Measurements from ENCODE around the gene RECK.

The RECK gene

GRCh38 chr9:35998333-35998732 lies 38.4 kb upstream of the RECK start:
- DNase-seq (ENCODE audit: low spot score): no peak
- TF ChIP-seq CTCF (IDR thresholded peaks at IDR 0.05; ENCODE audit: extremely low read depth, missing control alignments): no peak

DNA sequence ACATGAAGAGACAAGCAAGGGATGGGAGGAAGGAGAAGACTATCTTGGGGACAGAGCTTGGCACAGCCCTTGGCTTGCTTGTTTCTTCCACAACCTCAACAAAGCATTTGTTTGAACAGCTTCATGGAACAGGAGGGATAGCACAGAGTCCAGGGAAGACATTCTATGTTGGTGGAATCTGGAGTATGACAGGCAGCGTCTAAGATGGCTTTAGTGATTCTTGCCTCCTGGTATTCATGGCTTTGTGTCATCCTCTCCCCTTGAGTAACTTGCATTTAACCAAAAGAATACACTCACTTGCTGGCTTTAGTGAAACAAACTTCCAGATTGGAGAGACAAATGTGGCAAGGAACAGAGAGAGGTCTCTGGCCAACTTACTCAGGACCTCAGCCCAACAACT lies 30.8 kb upstream of the RECK start:
- no peak for TF ChIP-seq CTCF (IDR thresholded peaks at IDR 0.05; ENCODE audit: extremely low read depth, missing control alignments)
- no peak for DNase-seq (ENCODE audit: low spot score)

DNA sequence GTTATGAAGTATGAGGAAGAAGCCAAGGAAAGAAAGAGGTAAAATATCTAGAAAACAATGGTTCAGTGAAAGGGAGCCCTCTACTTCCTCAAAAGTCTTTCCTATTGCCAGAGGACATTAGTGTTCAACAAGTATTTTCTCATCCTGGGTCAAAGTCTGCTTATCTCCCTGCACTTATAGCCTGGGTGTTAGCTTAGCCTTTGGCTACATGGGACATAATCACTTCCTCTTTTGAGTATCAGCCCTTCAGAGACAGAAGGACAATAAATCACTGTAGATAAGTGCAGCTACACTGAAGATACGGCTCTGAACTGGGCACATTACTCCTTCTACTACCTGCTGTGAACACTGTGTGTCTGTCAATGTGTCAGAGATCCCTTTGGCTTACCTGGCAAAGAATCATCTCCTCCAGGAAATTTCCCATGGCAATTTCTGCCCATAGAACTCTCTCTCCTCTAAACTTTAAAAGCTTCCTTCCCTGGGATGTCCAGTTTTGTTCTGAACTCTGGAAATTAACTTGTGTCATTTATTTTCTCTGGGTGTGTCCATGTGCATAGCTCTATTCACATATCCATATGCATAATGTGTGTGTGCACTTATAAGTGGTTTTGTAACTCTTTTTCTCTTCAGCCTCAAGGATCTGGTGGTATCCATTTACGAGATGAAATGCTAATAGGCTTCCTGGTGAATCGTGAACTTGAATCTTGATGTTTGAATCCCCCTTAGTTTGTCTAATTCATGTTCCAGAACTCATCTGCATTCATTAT lies 30.0 kb upstream of the RECK start:
- no peak for DNase-seq (ENCODE audit: low spot score)
- TF ChIP-seq CTCF (IDR thresholded peaks at IDR 0.05; ENCODE audit: extremely low read depth, missing control alignments): no peak

- TF ChIP-seq CTCF (IDR thresholded peaks at IDR 0.05; ENCODE audit: extremely low read depth, missing control alignments): no peak
- DNase-seq (ENCODE audit: low spot score): peak; percentile 62
Measured at GRCh38 chr9:36007316-36007708, 29.4 kb upstream of the RECK start.

GRCh38 chr9:36007852-36008251 lies 28.9 kb upstream of the RECK start:
- no peak for TF ChIP-seq CTCF (IDR thresholded peaks at IDR 0.05; ENCODE audit: extremely low read depth, missing control alignments)
- DNase-seq (ENCODE audit: low spot score): no peak

DNA sequence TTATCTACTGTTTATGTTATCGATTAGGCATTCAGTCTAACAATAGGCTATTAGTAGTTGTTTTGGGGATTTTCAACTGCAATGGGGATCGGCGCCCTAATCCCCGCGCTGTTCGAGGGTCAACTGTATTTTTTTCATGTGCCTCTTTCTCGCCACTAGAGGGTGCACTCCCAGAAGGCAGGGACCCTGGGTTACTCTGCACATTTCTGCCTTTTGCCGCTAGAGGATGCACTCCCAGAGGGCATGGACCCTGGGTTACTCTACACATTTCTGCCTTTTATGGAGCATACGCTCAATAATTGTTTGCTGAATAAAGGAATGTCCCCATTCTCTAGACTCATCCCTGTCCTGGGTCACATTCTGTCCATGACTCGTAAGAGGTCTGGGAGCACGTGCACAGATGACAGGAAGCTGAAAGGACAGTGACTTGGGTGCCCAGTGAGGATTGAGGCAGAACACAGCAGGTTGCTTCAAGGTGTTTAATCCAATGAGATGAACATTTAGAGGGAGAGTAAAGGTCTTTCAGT lies 27.9 kb upstream of the RECK start:
- DNase-seq (ENCODE audit: low spot score): peak; percentile 82
- TF ChIP-seq CTCF (IDR thresholded peaks at IDR 0.05; ENCODE audit: extremely low read depth, missing control alignments): peak; percentile 89

- no peak for TF ChIP-seq CTCF (IDR thresholded peaks at IDR 0.05; ENCODE audit: extremely low read depth, missing control alignments)
- no peak for DNase-seq (ENCODE audit: low spot score)
Measured at GRCh38 chr9:36011379-36011778, 25.3 kb upstream of the RECK start.

Data from GM20000 (cell line).